ENCODE results near the gene RALGAPA2. TPM values are rescaled to one million over a fixed set of nuclear protein-coding genes. Genes with fewer than 3 reads are reported as not detected.

RALGAPA2 gene
- total and polyA plus RNA-seq, 2 donors (not counting 3 experiments of a cell fraction or from before 2014, with no cell fraction given): 10.0 to 46.8 TPM

DNA sequence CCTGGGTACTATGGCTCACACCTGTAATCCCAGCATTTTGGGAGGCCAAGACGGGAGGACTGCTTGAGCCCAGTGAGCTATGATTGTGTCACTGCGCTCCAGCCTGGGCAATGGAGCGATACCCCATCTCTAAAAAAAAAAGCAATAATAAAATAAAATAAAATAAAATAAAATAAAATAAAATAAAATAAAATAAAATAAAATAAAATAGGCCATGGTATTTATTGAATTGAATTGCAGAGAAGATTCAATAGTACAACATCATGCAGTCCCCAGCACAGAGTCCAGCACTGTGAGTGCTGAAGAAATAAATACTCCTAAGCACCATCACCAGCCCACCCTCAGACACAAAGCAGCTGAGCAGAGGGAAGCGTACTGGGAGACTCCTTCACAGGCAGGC lies 144.7 kb downstream of the RALGAPA2 start:
- no peaks in the 10 kb centered on the region for H3K9me3 ChIP-seq (replicated peaks; ENCODE audit: control insufficient read depth, insufficient read depth, low read length)
- H3K4me1 ChIP-seq (ENCODE audit: control insufficient read depth, extremely low read depth, insufficient read depth, low read length): no peaks in the 10 kb centered on the region
- FAIRE-seq (no peak), DNase-seq (ENCODE audit: low read depth, low spot score) (no peak)
- POLR2A ChIA-PET: no interaction called here
- H3K27me3 ChIP-seq (ENCODE audit: control insufficient read depth in 2 of 2, insufficient read depth in 2 of 2, low read length in 2 of 2): no peaks in the 10 kb centered on the region
- dilution Hi-C loops (cut with MboI; ENCODE audit: extremely low pct_ligation_motif_present, low sequenced_read_pairs) (no loop called here), intact Hi-C loops (cut with micrococcal nuclease) (loop anchor here (1.0 to 10.0 kb wide), 5 partner anchors 207 to 484 kb away; no protein-coding TSS in a partner anchor)
- H3K27ac ChIP-seq (ENCODE audit: insufficient read depth, low read depth, low read length): no peak overlapping the region
- H3K4me2 ChIP-seq (ENCODE audit: insufficient read depth, low read length): no peak overlapping the region
- no peak overlapping the region for H3K4me3 ChIP-seq (replicated peaks in 1 of 3; ENCODE audit: insufficient read depth in 1 of 3, low read depth in 1 of 3, low read length in 3 of 3)
- H3K36me3 ChIP-seq (ENCODE audit: control insufficient read depth in 2 of 2, extremely low read depth in 1 of 2, insufficient read depth in 2 of 2, low read length in 2 of 2): peaks cover 2 to 8% of the 10 kb centered on the region in 2 experiments
- H2AFZ ChIP-seq (ENCODE audit: low read depth, low read length): no peak overlapping the region
- no peaks in the 10 kb centered on the region for H3K79me2 ChIP-seq (ENCODE audit: control insufficient read depth, insufficient read depth, low read length)
- H3K9ac ChIP-seq (replicated peaks; ENCODE audit: extremely low read depth, insufficient read depth, low read length): no peak overlapping the region
- TF ChIP-seq MYC (IDR thresholded peaks at IDR 0.05; ENCODE audit: low read depth, low read length) (no peak), FOS (IDR thresholded peaks at IDR 0.05; ENCODE audit: borderline replicate concordance, insufficient read depth, low read length) (no peak), JUN (IDR thresholded peaks at IDR 0.05; ENCODE audit: borderline replicate concordance, insufficient read depth, insufficient read length, low read depth) (no peak), POLR2A (IDR thresholded peaks at IDR 0.05; ENCODE audit: low read depth, low read length) (no peak), GATA2 (IDR thresholded peaks at IDR 0.05; ENCODE audit: insufficient read depth, insufficient read length, low read depth, low read length) (no peak), POLR2AphosphoS5 (IDR thresholded peaks at IDR 0.05; ENCODE audit: insufficient read depth, low read depth, low read length) (no peak), EZH2 (IDR thresholded peaks at IDR 0.05; ENCODE audit: borderline replicate concordance, low read depth, low read length, severe bottlenecking) (no peak)
- TF ChIP-seq, protein P1, sequence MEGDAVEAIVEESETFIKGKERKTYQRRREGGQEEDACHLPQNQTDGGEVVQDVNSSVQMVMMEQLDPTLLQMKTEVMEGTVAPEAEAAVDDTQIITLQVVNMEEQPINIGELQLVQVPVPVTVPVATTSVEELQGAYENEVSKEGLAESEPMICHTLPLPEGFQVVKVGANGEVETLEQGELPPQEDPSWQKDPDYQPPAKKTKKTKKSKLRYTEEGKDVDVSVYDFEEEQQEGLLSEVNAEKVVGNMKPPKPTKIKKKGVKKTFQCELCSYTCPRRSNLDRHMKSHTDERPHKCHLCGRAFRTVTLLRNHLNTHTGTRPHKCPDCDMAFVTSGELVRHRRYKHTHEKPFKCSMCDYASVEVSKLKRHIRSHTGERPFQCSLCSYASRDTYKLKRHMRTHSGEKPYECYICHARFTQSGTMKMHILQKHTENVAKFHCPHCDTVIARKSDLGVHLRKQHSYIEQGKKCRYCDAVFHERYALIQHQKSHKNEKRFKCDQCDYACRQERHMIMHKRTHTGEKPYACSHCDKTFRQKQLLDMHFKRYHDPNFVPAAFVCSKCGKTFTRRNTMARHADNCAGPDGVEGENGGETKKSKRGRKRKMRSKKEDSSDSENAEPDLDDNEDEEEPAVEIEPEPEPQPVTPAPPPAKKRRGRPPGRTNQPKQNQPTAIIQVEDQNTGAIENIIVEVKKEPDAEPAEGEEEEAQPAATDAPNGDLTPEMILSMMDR (IDR thresholded peaks at IDR 0.05; ENCODE audit: extremely low read depth in 1 of 2, insufficient read depth in 1 of 2, low read depth in 1 of 2, low read length in 2 of 2): no peak
- TF ChIP-seq, protein P2, sequence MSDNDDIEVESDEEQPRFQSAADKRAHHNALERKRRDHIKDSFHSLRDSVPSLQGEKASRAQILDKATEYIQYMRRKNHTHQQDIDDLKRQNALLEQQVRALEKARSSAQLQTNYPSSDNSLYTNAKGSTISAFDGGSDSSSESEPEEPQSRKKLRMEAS (IDR thresholded peaks at IDR 0.05; ENCODE audit: insufficient read depth, insufficient read length): no peak
- CTCF ChIA-PET: interaction anchor here (1.3 to 2.7 kb wide), 3 partner anchors 12 to 209 kb away, joined by 4 to 13 read pairs (median 4); no protein-coding TSS in a partner anchor
- no peaks in the 10 kb centered on the region for H4K20me1 ChIP-seq (replicated peaks; ENCODE audit: control insufficient read depth, extremely low read depth, insufficient read depth, low read length)
- BruUV-seq (replicated peaks): no TSS peak
- H3K9me1 ChIP-seq (replicated peaks; ENCODE audit: control insufficient read depth, extremely low read depth, insufficient read depth, low read length): no peaks in the 10 kb centered on the region

All from endothelial cell of umbilical vein (primary cell).